ENCODE data around the gene MOV10.
"Not testable (repeated sequence)": the region's sequence is repeated elsewhere in the genome, so short reads cannot be mapped to it uniquely, and the experiment has no call there.

The MOV10 gene

GRCh38 chr1:112718691-112719418 is 44.4 kb downstream of the MOV10 start:
- Mint-ChIP-seq H3K9me3 (no peaks in the 10 kb centered on the region), H3K27me3 (peaks cover 9% of the 10 kb centered on the region), H3K4me1 (peaks cover 19% of the 10 kb centered on the region), H3K4me3 (no peak overlapping the region), H3K27ac (no peak overlapping the region), H3K36me3 (no peaks in the 10 kb centered on the region)
- ATAC-seq (ENCODE audit: low read depth) (peak; percentile 11), DNase-seq (ENCODE audit: low spot score in 2 of 2) (peak; percentile 64 to 71)

- Mint-ChIP-seq H3K27ac (no peak overlapping the region), H3K9me3 (no peaks in the 10 kb centered on the region), H3K4me3 (no peak overlapping the region), H3K27me3 (peaks cover 9% of the 10 kb centered on the region), H3K4me1 (peaks cover 17% of the 10 kb centered on the region), H3K36me3 (no peaks in the 10 kb centered on the region)
- DNase-seq (ENCODE audit: low spot score in 2 of 2): no peak
- no peak for ATAC-seq (ENCODE audit: low read depth)
These were observed 45.2 kb downstream of the MOV10 start for GRCh38 chr1:112719706-112720105.

GRCh38 chr1:112720800-112721199 is 46.3 kb downstream of the MOV10 start:
- Mint-ChIP-seq H3K9me3 (no peaks in the 10 kb centered on the region), H3K4me3 (no peak overlapping the region), H3K4me1 (peaks cover 14% of the 10 kb centered on the region), H3K36me3 (no peaks in the 10 kb centered on the region), H3K27me3 (peaks cover 9% of the 10 kb centered on the region), H3K27ac (no peak overlapping the region)
- no peak for ATAC-seq (ENCODE audit: low read depth)
- DNase-seq (ENCODE audit: low spot score in 2 of 2): no peak

GRCh38 chr1:112721294-112721693 is 46.8 kb downstream of the MOV10 start:
- H3K4me1 Mint-ChIP-seq; ATAC-seq (ENCODE audit: low read depth); H3K27me3 Mint-ChIP-seq; DNase-seq (ENCODE audit: low spot score in 2 of 2); H3K4me3 Mint-ChIP-seq; H3K27ac Mint-ChIP-seq; H3K36me3 Mint-ChIP-seq; H3K9me3 Mint-ChIP-seq: not testable (repeated sequence)

GRCh38 chr1:112721966-112722524 is 47.6 kb downstream of the MOV10 start:
- H3K27ac Mint-ChIP-seq: no peak overlapping the region
- no peaks in the 10 kb centered on the region for H3K9me3 Mint-ChIP-seq
- ATAC-seq (ENCODE audit: low read depth) (no peak), DNase-seq (ENCODE audit: low spot score in 2 of 2) (no peak)
- H3K4me1 Mint-ChIP-seq: peaks cover 7% of the 10 kb centered on the region
- H3K27me3 Mint-ChIP-seq: peaks cover 9% of the 10 kb centered on the region
- H3K36me3 Mint-ChIP-seq: no peaks in the 10 kb centered on the region
- H3K4me3 Mint-ChIP-seq: no peak overlapping the region

GRCh38 chr1:112722601-112723510 is 48.4 kb downstream of the MOV10 start:
- no peak for DNase-seq (ENCODE audit: low spot score in 2 of 2)
- Mint-ChIP-seq H3K4me3 (no peak overlapping the region), H3K36me3 (no peaks in the 10 kb centered on the region), H3K27me3 (peaks cover 9% of the 10 kb centered on the region), H3K9me3 (no peaks in the 10 kb centered on the region), H3K27ac (no peak overlapping the region), H3K4me1 (peaks cover 7% of the 10 kb centered on the region)
- ATAC-seq (ENCODE audit: low read depth): no peak

- Mint-ChIP-seq H3K27me3 (peaks cover 9% of the 10 kb centered on the region), H3K9me3 (no peaks in the 10 kb centered on the region), H3K36me3 (no peaks in the 10 kb centered on the region), H3K4me3 (no peak overlapping the region), H3K27ac (no peak overlapping the region), H3K4me1 (peaks cover 6% of the 10 kb centered on the region)
- DNase-seq (ENCODE audit: low spot score in 2 of 2) (no peak), ATAC-seq (ENCODE audit: low read depth) (no peak)
These were observed 49.0 kb downstream of the MOV10 start for GRCh38 chr1:112723511-112723839.

GRCh38 chr1:112724240-112724639 is 49.8 kb downstream of the MOV10 start:
- ATAC-seq (ENCODE audit: low read depth); H3K9me3 Mint-ChIP-seq; H3K27ac Mint-ChIP-seq; H3K36me3 Mint-ChIP-seq; H3K4me1 Mint-ChIP-seq; H3K4me3 Mint-ChIP-seq; H3K27me3 Mint-ChIP-seq; DNase-seq (ENCODE audit: low spot score in 2 of 2): not testable (repeated sequence)

- Mint-ChIP-seq H3K36me3 (no peaks in the 10 kb centered on the region), H3K4me3 (no peak overlapping the region), H3K27ac (no peak overlapping the region), H3K4me1 (peaks cover 7% of the 10 kb centered on the region), H3K9me3 (no peaks in the 10 kb centered on the region), H3K27me3 (peaks cover 5% of the 10 kb centered on the region)
- ATAC-seq (ENCODE audit: low read depth) (no peak), DNase-seq (ENCODE audit: low spot score in 2 of 2) (no peak)
These were observed 53.3 kb downstream of the MOV10 start for GRCh38 chr1:112727716-112728115.

- not testable (repeated sequence) for H3K27ac Mint-ChIP-seq; H3K36me3 Mint-ChIP-seq; H3K9me3 Mint-ChIP-seq; H3K4me1 Mint-ChIP-seq; H3K4me3 Mint-ChIP-seq; DNase-seq (ENCODE audit: low spot score in 2 of 2); H3K27me3 Mint-ChIP-seq; ATAC-seq (ENCODE audit: low read depth)
These were observed 54.0 kb downstream of the MOV10 start for GRCh38 chr1:112728306-112728971.

- H3K4me3 Mint-ChIP-seq; H3K4me1 Mint-ChIP-seq; DNase-seq (ENCODE audit: low spot score in 2 of 2); H3K36me3 Mint-ChIP-seq; H3K9me3 Mint-ChIP-seq; H3K27ac Mint-ChIP-seq; H3K27me3 Mint-ChIP-seq; ATAC-seq (ENCODE audit: low read depth): not testable (repeated sequence)
These were observed 54.6 kb downstream of the MOV10 start for GRCh38 chr1:112729011-112729410.

GRCh38 chr1:112729909-112730308 is 55.5 kb downstream of the MOV10 start:
- no peak for DNase-seq (ENCODE audit: low spot score in 2 of 2)
- Mint-ChIP-seq H3K4me1 (peaks cover 7% of the 10 kb centered on the region), H3K36me3 (no peaks in the 10 kb centered on the region), H3K27me3 (no peaks in the 10 kb centered on the region), H3K9me3 (no peaks in the 10 kb centered on the region), H3K4me3 (no peak overlapping the region), H3K27ac (no peak overlapping the region)
- ATAC-seq (ENCODE audit: low read depth): no peak

GRCh38 chr1:112731451-112731850 is 57.0 kb downstream of the MOV10 start:
- no peaks in the 10 kb centered on the region for H3K36me3 Mint-ChIP-seq
- no peak overlapping the region for H3K27ac Mint-ChIP-seq
- ATAC-seq (ENCODE audit: low read depth): no peak
- H3K4me1 Mint-ChIP-seq: peaks cover 7% of the 10 kb centered on the region
- H3K4me3 Mint-ChIP-seq: no peak overlapping the region
- no peaks in the 10 kb centered on the region for H3K27me3 Mint-ChIP-seq
- no peak for DNase-seq (ENCODE audit: low spot score in 2 of 2)
- H3K9me3 Mint-ChIP-seq: no peaks in the 10 kb centered on the region

- ATAC-seq (ENCODE audit: low read depth): no peak
- Mint-ChIP-seq H3K27ac (no peak overlapping the region), H3K4me3 (no peak overlapping the region), H3K4me1 (peaks cover 7% of the 10 kb centered on the region), H3K36me3 (no peaks in the 10 kb centered on the region), H3K9me3 (peaks cover 1% of the 10 kb centered on the region), H3K27me3 (peaks cover 17% of the 10 kb centered on the region)
- no peak for DNase-seq (ENCODE audit: low spot score in 2 of 2)
These were observed 61.3 kb downstream of the MOV10 start for GRCh38 chr1:112735752-112736151.

Measured in memory B cell (primary cell).